DMS79 treated with DMSO at 0.1 percent for 48 hours (cell line): ENCODE data around the gene CFL1.

ENCODE experiments used
- DNase-seq: peaks from one replicate; lab custom pipeline; 2025; lab: John Stamatoyannopoulos, UW

CFL1 gene

DNA sequence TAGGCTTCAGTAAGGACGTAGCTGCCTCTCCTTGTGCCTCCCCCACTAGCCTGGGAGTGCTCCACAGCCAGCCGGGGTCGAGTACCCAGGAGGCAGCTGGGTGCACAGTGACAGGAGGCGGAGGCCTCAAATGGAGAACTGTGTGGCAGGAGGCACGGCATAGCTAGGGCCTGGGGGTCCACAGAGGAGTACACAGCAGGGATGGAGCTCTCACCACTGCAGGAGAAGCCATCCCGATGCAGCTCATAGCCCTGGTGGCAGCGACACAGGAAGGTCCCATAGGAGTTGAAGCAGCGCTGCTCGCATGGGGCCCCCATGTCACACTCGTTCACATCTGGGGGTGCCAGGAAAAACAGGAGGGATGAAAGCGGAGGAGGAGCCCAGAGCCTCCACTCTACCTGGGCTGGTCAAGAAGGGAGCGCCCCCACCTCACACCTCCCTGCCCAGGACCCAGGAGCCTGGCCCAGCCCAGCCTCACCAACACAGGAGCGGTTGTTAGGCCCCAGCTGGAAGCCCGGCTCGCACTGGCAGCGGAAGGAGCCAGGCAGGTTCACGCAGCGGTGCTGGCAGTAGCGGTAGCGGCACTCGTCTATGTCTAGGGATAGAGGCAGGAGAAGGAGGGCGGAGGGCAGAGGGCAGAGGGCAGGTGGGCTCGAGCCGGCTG, 11.8 kb upstream of the CFL1 start:
- no peak for DNase-seq

DNA sequence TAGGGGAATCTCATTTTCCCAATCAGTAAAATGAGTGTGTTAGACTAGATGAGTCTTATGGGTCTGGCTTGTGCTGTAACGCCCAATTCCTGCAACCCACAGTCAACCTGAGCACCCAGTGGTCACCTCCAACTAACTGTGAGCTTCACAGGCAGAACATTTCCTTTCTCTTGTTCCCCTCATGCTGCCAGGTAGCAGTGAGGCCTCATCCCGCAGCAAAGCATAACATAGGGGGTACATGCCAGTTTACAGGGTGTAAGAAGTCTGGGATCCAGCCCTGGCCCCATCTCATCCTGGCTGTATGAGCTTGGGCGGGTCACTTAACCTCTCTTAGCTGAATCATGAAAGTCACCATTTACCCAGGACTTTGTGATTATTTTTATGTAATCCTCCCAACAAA, 10.9 kb upstream of the CFL1 start:
- DNase-seq: no peak

DNA sequence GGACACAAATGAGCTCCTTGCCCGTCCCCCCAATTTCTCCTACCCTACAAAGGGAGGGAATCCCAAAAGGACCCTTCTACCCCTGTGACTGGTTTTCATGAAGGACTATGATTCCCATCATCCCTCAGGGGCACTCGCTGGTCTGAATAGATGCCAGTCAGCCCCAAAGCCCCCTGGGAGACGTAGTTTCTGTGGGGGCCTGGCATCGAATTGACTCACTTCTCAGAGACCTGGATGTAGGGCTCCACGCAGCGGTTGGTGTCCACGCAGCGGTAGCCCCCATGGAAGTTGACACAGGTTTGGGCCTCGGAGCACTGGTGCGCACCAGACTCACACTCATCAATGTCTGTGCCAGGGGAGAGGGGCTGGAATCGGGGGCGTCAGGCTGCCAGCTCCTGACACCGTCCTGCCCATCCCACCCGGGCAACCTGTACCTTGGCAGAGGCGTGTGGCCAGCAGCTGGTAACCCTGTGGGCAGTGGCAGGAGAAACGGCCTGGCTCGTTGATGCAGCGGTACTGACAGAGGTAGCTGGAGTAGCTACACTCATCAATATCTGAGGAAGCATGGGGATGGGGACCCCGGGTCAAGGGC, 10.2 kb upstream of the CFL1 start:
- no peak for DNase-seq

DNA sequence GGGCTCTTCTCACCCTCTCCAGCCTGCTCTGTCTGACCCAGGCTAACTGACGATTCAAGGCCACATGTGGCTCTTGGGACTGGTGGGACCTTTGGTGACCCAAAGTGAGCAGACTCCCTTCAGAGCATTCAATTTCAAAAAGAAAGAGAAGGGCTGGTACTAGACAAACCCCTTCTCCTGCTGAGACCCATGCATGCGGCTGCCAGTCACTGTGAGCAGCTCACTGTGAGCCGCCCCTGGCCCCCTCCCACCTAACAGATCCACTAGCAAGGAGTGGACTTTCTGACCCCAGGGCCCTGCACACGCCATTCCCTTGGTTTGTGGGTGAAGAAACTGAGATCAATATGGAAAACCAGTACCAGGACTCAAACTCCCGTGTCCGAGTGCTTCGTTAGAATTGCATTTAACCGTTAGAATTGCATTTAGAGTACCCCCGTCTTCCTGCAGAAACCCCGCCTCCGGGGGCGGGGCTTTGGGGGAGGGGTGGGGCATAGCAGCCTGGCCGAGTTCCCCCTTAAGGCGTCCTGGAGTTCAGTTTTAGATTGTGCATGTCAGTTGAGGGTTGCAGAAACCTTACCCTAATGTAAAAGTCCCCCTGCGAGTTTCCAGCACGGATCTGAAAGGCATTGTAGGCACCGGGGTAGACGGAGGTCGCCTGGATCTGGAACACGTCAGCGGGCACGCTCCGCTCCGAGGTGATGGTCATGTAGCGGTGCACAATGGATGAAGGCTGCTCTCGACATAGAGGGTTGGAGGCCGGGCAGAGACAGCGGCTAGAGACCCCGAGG, 9.5 kb upstream of the CFL1 start:
- DNase-seq: no peak

DNA sequence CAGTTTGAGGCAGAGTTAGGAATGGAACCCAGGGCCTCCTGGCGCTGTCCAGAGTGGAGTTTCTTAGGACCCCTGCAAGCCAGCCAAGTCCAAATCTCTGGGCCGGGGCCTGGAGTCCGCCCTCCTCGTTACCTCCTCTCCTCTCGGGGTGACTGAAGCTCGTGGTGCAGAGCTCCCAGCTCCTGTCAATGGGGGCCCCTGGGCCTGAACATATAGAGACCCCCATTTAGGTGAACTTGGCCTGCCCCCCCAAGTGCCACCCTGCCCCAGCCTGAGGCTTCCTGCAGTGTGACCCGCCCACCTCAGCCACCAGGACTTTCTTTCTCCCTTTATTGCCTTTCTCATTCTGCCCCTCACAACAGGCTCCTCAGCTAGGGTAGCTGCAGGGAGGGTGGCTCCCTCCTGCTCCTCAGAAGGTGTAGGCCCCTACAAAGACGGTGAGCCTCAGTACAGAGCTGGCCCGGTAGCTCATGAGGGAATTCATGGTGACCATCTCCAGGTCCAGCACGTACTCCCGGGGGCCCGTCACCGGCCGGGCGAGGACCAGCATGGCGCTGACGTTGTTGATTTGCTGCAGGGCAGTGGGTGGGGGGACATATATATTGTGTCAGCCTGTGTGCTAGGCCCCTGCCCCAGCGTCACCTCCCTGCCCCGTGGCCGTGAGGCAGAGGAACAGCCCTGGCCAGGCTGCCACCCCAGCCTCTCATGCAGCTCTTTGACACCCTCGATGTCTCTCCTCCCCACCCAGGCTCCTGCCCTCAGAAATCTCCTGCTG, 8.7 kb upstream of the CFL1 start:
- DNase-seq: no peak

DNA sequence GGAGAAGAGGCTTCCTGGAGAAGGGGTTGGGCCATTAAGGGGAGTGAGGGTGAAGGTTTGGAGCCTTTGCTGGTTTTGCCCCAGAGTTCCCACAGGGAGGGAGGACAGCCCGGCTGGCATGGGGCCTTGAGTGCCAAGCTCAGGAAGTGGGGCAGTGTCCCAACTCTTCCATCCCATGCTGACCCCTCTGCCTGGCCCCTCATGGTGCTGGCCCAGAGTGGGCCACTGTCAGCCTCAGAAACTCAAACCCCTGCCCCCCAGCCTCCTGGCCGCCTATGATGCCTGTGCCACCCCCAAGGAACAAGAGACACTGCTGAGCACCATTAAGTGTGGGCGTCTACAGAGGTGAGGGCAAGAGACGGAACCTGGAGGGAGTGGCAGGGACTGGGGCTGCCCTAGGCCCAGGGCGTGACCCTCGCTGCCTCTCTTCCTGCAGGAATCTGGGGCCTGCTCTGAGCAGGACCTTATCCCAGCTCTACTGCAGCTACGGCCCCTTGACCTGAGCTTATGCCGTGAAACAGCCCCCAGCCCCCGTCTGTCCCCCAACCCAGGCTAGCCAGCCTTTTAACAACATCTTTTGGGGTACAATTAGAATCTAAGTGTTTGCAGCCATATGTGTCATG, 7.7 kb upstream of the CFL1 start:
- DNase-seq: no peak

DNA sequence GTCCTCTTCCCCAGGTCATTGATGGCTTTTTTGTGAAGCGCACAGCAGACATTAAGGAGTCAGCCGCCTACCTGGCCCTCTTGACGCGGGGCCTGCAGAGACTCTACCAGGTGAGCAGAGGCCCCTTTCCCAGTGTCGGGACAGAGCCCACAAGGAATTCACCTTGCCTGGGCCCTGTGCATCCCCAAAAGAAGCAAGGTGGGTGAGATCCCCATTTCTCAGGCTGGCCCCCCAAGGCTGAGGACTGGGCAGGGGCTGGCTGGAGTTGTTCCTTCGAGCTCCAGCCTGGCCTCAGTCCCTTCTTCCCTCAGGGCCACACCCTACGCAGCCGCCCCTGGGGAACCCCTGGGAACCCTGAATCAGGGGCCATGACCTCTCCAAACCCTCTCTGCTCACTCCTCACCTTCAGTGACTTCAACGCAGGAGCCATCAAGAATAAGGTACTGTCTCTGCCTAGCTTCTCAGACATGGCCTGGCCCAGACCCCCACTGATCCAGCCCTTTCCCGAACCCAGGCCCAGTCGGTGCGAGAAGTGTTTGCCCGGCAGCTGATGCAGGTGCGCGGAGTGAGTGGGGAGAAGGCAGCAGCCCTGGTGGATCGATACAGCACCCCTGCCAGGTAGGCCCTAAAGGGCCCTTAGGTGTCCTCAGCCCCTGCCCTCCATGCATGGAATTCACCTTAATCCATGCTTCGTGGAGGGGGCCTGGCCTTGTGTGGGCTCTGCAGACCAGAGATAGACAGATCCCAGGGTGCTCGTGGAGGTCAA, 6.9 kb upstream of the CFL1 start:
- DNase-seq: no peak

DNA sequence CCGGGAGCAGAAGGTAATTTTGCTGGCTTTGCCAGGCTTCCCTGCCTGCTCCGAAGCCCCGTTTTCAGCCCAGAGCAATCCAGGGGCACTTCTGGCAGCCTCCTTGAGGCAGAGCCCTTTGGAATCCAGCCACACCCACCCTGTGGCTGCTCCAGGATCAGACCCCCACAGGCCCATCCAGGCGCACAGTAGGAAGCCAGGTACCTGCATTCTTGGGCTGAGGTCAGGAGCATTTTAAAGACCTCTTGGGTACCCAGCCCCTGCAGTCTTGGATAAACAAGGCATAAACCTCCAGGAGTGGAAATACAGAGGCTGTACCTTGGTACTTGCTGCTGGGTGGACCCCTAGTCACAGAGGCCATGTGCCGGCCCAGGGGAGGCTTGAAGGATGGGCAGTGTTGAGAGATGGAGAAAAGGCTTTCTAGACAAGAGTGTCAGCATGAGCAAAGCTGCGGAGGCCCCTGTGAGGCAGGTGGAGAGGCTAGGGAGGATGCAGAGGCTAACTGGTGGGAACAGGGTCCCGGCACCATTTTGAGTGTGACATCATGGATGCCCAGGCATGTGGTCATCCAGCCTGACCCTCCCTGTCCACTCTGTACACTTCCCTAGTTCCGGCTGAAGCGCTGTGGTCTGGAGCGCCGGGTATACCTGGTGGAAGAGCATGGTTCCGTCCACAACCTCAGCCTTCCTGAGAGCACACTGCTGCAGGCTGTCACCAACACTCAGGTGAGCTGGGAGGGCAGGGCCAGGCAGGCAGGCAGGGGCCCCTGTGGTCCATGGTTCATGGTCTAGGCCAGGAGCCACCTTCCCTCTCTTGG, 6.1 kb upstream of the CFL1 start:
- no peak for DNase-seq

DNA sequence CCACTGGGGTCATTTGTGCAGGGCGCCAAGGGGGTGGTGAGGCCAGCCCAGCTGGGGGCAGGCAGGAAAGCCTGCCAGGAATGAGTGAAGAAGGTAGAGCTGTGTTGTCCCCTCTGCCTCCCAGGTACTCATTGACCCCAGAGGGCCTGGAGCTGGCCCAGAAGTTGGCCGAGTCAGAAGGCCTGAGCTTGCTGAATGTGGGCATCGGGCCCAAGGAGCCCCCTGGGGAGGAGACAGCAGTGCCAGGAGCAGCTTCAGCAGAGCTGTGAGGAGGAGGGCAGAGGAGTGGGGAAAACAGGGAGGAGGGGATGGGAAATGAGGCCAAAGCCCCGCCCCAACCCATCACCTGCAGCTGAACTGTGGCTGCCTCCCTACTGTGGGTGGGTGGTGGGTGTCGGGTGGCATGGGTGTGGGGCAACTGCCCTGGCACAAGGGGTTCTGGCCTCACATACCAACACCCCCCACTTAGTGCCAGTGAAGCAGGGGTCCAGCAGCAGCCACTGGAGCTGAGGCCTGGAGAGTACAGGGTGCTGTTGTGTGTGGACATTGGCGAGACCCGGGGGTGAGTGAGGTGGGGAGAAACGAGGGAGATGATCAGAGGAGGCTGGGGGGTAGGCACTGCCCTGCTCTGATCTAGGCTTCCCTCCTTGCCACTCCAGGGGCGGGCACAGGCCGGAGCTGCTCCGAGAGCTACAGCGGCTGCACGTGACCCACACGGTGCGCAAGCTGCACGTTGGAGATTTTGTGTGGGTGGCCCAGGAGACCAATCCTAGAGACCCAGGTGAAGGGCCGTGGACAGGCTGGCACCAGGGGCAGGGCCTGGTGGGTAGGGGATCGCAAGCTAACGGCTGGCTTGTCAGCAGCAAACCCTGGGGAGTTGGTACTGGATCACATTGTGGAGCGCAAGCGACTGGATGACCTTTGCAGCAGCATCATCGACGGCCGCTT, 5.2 kb upstream of the CFL1 start:
- DNase-seq: no peak

DNA sequence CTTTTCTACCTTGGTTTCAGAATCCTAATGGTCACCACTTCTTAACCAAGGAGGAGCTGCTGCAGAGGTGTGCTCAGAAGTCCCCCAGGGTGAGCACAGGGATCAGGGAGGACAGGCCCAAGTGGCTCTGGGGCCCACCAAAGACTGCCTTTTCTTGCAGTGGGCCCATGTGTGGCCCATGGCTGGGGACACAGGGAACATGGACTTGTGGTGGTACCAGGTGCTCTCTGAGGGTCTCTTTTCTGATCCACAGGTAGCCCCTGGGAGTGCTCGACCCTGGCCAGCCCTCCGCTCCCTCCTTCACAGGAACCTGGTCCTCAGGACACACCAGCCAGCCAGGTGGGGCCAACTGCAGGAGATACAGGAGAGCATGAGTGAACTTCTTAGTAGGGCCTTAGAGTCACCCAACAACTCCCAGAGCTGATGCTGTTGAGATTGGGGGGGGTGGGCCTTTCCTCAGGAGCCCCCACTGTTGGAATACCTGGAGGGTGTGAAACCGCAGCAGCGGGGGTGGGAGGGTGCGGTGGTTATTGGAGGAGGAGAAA, 4.3 kb upstream of the CFL1 start:
- no peak for DNase-seq

DNA sequence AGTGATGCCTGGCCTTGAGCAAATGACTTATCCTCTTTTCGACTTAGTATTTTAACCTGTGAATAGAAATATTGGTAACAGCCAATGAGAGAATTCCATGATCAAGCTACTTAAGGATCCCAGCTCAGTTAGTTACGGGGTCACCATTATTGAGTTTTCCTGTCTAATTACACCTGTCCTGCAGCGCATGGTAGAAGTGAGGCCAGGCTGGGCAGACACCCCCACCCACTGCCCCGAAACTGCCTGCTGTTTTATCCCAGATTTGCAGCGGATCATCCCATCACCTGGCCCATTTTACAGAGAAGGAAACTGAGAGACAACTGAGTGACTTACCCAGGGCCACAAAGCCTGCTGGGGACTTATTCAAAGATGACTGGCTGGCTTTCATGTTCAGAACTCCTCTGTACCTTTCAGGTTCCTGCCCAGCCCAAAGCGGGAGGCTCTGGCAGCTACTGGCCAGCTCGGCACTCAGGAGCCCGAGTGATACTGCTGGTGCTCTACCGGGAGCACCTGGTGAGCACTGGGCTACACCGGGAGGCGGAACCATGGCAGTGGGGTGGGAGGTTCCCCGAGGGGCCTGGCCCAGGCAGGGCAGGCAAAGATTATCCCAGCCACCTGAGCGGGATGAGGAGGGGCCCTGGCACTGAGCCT, 3.7 kb upstream of the CFL1 start:
- no peak for DNase-seq

DNA sequence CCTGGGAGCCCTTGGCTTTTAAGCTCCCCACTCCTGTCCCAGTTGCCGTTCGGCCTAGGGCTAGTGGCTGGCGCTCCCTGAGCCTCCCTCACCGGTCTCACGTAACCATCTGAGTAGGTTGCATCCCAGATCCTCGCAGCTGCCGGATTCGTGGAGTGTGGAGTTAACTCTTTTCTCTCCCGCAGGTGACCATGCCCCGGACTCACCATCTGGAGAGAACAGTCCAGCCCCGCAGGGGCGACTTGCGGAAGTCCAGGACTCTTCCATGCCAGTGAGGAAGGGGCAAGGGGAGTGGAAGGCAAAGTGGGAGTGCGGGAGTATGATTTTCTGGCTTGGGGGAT, 3.2 kb upstream of the CFL1 start:
- DNase-seq: no peak

DNA sequence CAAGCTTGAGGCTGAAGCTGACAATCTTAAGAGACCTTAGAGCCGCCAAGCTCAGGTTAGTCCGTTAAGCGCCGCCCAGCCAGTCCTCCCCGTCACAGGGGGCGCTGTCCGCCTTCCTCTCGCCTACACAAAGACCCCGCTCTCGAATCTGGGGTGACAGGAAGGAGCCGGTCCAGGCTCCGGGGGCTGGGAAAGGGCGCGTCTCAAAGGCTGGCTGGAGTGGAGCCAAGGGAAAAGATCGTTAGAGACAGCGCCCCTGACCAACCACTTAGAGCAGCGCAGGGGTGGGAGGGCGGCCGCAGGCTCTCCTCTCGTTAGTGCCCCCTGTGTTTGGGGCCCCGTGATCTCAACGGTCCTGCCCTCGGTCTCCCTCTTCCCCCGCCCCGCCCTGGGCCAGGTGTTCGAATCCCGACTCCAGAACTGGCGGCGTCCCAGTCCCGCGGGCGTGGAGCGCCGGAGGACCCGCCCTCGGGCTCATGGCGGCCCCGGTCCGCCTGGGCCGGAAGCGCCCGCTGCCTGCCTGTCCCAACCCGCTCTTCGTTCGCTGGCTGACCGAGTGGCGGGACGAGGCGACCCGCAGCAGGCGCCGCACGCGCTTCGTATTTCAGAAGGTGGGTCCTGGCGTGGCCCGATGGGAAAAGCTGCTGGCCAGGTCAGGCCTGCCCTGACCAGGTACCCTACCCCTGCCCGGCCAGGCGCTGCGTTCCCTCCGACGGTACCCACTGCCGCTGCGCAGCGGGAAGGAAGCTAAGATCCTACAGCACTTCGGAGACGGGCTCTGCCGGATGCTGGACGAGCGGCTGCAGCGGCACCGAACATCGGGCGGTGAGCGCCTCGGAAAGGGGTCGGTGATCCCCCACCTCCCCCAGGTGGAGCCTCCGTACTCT, 2.5 kb upstream of the CFL1 start, which contains the start of gene MUS81:
Gene MUS81, plus strand, starts transcription at position 156 of the 887 bp plus-strand sequence. Its CDS starts 321 bp downstream, at position 477.
- DNase-seq: peak; percentile 97

DNA sequence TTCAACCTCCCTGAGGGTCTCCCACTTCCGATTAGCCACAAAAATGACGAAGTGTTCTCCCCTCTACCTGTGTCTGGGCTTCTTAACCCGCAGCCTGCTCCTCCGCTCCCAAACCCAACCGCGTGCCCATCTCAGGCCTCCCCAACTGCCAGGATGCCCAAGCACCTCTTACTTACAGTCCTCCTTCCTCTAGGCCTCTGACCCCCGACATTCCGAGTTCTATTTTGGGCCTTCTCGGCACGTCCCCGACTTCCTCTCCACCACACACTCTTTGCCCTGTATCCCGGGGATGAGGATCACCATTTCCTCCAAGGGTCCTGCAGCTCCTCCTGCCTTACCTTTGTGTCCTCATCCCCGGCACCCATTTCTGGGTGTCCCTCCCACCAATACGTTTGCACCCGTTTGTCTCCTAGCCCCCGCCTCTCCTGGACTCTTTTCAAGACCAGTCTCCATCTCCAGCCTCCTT, 1.9 kb upstream of the CFL1 start:
- DNase-seq: no peak

DNA sequence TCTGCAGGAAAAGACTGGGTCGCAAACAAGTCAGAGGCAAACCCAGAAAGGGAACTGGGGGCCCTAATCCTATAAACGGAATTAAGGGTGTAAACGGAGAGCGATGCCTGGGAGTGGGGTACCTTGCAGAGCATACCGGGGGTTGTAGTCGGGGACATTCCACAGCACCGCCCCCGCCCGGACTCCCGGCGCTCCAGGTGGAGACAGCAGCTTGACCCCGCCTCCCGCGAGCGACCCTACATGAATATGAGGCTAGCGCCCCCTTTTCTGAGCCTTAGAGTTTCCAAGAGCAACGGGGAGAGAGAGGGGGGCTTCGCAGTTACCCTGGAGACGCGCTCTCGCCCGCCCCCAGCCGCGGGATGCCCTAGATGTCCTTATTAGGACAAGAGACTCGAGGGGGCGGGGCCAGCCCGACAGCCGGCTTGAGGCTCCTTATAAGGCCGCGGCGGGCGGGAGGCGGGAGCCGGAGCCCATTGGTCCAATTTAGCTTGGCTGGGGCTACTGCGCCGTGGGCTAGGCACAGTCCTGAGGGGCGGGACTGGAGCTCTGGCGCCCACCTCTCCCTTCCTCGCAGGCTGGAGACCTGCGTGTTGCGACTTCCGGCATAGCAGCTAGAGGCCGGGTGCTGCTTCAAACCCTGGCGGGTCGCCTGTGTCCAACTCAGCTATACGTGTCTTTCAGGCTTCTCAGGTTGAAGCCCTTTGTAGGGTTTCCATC, 1.3 kb upstream of the CFL1 start:
- DNase-seq: peak; percentile 99

DNA sequence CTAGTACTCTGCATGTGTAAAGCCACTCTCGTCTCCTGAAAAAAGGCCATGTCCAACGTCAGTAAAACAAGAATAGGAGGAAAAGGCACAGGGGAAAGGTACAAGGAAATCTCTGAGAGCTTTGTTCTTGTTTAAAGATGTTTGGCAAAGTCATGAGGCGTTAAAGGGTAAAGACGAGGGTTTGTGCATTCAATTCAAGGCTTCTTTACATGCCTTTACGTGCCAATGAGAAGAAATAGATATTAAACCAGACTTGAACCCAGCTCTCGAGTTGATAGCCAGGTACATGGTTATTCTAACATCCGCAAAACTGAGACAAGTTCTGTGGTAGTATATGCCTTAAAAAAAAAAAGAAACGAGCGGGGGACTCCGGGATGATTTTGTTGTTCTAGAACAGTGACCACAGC, 704 bp upstream of the CFL1 start:
- no peak for DNase-seq

DNA sequence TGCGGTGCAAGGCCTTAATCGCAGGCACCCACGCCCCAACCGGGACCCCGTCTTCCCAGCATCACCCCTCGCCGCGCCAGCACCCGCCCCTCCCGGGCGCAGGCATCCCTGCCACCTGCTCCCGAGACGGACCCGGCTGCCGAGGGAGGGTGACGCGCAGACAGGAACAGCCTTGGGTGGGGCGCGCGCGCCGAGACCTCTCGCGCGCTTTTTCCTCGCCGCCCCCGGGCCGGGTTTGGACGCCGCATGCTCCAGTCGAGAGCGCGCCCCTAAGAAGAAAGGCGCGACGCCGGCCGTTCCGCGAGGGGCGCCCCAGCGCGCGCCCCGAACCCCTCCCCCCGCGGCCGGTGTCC, 504 bp downstream of the CFL1 start:
- no peak for DNase-seq
